GM12801 (cell line): ENCODE data around the gene TMED9.

Experiments used
- CTCF ChIP-seq: IDR thresholded peaks from one replicate; pipeline ENCODE4 v1.5.1; 2011; ENCODE audit warnings: control low read depth; ENCODE audit not compliant: insufficient read length; ENCODE audit errors: extremely low read depth

TMED9 gene

DNA sequence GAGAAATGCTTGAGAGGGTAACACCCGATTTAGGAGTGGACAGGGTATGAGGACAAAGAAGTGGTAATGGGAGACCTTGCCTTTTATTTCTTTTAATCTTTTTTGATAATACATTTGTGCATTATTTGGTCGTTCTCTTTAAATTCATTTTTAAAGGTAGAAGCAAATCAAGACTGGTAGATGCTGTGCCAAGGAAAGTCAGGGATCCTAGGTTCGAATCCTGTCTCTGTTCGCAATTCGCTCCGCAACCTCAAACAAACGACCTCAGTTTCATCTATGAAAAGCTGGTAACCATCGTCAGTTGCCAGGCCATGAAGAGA, 353 bp upstream of the TMED9 start:
- TF ChIP-seq CTCF: no peak

- TF ChIP-seq CTCF: no peak
Observed at GRCh38 chr5:177592905-177593304, 902 bp downstream of the TMED9 start.

GRCh38 chr5:177593511-177593910, 1.5 kb downstream of the TMED9 start:
- TF ChIP-seq CTCF: no peak

DNA sequence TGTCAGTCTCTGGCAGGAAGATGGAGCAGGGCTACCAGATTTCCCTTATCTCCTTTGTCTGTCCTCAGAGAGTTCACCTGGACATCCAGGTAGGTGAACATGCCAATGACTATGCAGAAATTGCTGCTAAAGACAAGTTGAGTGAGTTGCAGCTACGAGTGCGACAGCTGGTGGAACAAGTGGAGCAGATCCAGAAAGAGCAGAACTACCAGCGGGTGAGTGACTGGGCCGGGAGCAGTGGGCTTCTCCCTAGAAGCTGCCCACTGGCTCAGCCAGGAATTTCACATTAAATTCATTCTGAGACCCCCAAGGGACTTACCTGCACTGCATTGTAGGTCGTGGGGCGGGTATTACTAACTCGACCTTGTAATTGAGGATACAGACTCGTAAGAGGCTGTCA, 2.1 kb downstream of the TMED9 start:
- no peak for TF ChIP-seq CTCF

DNA sequence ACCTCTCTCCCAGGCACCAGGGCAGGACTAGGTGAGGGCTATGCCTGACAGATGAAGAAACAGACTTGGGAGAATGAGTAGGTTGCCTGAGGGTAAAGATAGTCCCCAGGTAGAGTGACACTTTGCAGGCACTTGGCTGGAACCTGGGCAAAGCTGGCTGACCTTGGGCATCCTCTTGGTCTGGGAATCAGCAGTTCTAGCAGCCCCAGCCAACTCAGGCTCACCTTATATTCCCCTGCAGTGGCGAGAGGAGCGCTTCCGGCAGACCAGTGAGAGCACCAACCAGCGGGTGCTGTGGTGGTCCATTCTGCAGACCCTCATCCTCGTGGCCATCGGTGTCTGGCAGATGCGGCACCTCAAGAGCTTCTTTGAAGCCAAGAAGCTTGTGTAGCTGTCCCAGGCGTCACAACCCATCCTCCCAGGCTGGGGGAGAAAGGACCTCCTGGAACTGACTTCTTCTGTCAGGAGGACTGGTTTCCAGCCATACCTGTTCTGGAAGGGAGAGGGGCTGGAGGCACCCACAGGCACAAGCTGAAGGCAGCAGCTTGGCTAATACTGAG, 3.1 kb downstream of the TMED9 start:
- no peak for TF ChIP-seq CTCF

DNA sequence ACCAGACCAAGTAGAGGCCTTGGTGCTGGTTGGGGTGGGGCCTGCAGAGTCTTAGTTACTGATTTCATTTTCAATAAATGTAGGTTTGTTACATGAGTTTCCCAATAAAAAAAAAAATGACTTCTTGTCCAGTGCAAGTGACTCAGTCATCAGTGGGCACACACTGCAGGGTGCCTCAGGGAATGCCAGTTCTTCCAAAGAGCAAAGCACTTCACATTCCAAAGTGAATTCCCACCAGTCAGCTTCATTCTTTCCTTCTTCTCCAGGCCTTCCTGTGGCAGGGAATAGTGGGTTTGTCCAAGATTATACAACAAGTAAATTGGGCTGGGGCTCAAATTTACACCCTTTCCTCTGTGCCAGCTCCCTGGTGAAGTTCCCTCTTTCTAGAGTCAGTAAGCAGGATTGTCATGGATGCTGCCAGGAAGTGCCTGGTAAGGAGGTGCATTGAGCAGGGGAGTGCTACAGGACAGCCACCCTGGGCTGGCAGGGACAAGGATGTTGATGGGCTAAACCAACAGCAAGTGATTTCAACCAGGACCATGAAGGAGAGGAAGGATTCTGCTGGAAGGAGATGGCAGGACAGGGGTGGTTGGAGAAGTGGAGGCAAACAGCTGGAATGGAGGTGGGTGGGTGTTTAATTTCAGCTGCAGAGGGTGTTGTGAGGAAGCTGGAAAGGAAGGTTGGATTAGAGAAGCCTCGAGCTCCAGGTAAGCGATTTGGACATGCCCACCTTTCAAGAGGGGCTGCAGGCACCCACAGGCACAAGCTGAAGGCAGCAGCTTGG, 4.2 kb downstream of the TMED9 start:
- no peak for TF ChIP-seq CTCF

DNA sequence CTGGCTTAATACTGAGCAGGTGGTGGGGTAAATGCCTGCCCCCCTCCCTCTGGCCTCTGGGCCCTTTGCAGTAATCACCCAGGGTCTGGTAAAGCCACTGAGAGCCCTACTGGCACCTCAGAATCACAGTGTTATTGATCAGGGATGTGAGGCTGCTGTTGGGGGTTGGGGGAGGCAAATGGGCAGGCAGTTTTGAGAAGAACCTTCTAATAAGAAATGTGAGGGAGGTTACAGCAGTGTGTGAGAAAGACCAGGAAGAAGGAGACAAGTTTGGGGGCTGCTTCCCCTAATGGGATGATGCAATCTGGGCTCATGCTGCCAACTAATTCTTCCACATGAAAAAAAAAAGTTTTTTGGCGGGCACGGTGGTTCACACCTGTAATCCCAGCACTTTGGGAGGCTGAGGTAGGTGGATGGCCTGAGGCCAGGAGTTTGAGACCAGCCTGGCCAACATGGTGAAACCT, 4.8 kb downstream of the TMED9 start:
- no peak for TF ChIP-seq CTCF
